PC-3 (cell line): Measurements from ENCODE around the gene CES3. TPM values are rescaled to one million over a fixed set of nuclear protein-coding genes. Genes with fewer than 3 reads are reported as not detected.

Experiments
- ATAC-seq: fragments of 200-7000 bp; cut with Tn5 transposase; 2 replicates; pipeline ENCODE4 v1.9.1; 2020; ENCODE audit warnings: mild to moderate bottlenecking, moderate library complexity
- BruUV-seq: library from RNA; stranded (reverse); fragments of 400-500 nt; replicated peaks from 2 replicates; lab custom pipeline; 2021; lab: Mats Ljungman, UMichigan
- CTCF ChIA-PET: fragments of 300-600 bp; sonication (Branson Sonifier 250); formaldehyde crosslinking; loops from one replicate; lab custom pipeline; 2022; ENCODE audit warnings: antibody characterized with exemption; lab: Charles Lee
- POLR2A ChIA-PET: fragments of 300-600 bp; sonication (Branson Sonifier 250); formaldehyde crosslinking; loops from one replicate; lab custom pipeline; 2022; ENCODE audit warnings: antibody characterized with exemption; ENCODE audit not compliant: unreplicated experiment; lab: Charles Lee
- DNase-seq: peaks from one replicate; pipeline ENCODE4 v3.0.0-alpha.2; 2015
- H2AFZ ChIP-seq: fragments of 300-600 bp; sonication (generic); 2 replicates; pipeline ENCODE4 v1.6.0; 2016; ENCODE audit warnings: antibody characterized with exemption, low read length
- H3F3A ChIP-seq: fragments of 300-600 bp; sonication (generic); one replicate; pipeline ENCODE4 v1.6.0; 2017; ENCODE audit warnings: antibody characterized with exemption, low read length, control low read depth, mild to moderate bottlenecking; ENCODE audit not compliant: unreplicated experiment
- H3K27ac ChIP-seq: fragments of 300-600 bp; sonication (generic); 2 replicates; pipeline ENCODE4 v1.5.1; 2016; ENCODE audit warnings: mild to moderate bottlenecking, low read length
- H3K27me3 ChIP-seq: fragments of 300-600 bp; sonication (generic); 2 replicates; pipeline ENCODE4 v1.6.1; 2016; ENCODE audit warnings: low read length, mixed read lengths
- H3K36me3 ChIP-seq: fragments of 300-600 bp; sonication (generic); 2 replicates; pipeline ENCODE4 v1.6.1; 2016; ENCODE audit warnings: low read depth, mixed run types, low read length, mixed read lengths
- H3K4me1 ChIP-seq: fragments of 300-600 bp; sonication (generic); 2 replicates; pipeline ENCODE4 v1.5.1; 2016; ENCODE audit warnings: low read length; ENCODE audit not compliant: insufficient read depth
- H3K4me2 ChIP-seq: fragments of 300-600 bp; sonication (generic); 2 replicates; pipeline ENCODE4 v1.6.0; 2016; ENCODE audit warnings: low read length
- H3K4me3 ChIP-seq: fragments of 300-600 bp; sonication (generic); 2 replicates; pipeline ENCODE4 v1.5.1; 2016; ENCODE audit warnings: mild to moderate bottlenecking, low read length, mixed read lengths
- H3K79me2 ChIP-seq: fragments of 300-600 bp; sonication (generic); 2 replicates; pipeline ENCODE4 v1.6.1; 2017; ENCODE audit warnings: low read length, mixed read lengths
- H3K9ac ChIP-seq: fragments of 300-600 bp; sonication (generic); 2 replicates; pipeline ENCODE4 v1.6.0; 2016; ENCODE audit warnings: mild to moderate bottlenecking, low read length
- H3K9me2 ChIP-seq: fragments of 300-600 bp; sonication (generic); replicated peaks from 2 replicates; pipeline ENCODE4 v1.6.1; 2016; ENCODE audit warnings: mixed run types, low read length, mixed read lengths
- H3K9me3 ChIP-seq: fragments of 300-600 bp; sonication (generic); 2 replicates; pipeline ENCODE4 v1.6.1; 2016; ENCODE audit warnings: low read length, mixed read lengths
- H4K20me1 ChIP-seq: fragments of 300-600 bp; sonication (generic); 2 replicates; pipeline ENCODE4 v1.6.1; 2016; ENCODE audit warnings: low read length, mixed read lengths
- CTCF ChIP-seq: fragments of 300-600 bp; sonication (generic); conservative IDR thresholded peaks from 2 replicates; pipeline ENCODE4 v1.5.1; 2017; ENCODE audit warnings: antibody characterized with exemption, low read depth, mild to moderate bottlenecking, low read length
- EZH2 ChIP-seq: fragments of 300-600 bp; sonication (generic); IDR thresholded peaks from one replicate; pipeline ENCODE4 v1.6.1; 2017; ENCODE audit warnings: antibody characterized with exemption, mild to moderate bottlenecking, low read length; ENCODE audit not compliant: unreplicated experiment
- EZH2phosphoT487 ChIP-seq: fragments of 300-600 bp; sonication (generic); IDR thresholded peaks from 2 replicates; pipeline ENCODE4 v1.6.1; 2018; ENCODE audit warnings: mild to moderate bottlenecking, antibody characterized with exemption, low read length, borderline replicate concordance
- intact Hi-C: fragments of 100-400 bp; cut with micrococcal nuclease; formaldehyde crosslinking; loops from 2 replicates; pipeline ENCODE4 v1.9.0; 2023
- total RNA-seq: library from RNA; depleted of rRNA; stranded (reverse); fragments of >200 nt; gene quantifications from 2 replicates; pipeline ENCODE4 v1.2.3, GENCODE V29; 2014

Gene CES3
- total RNA-seq, 1 experiment from 2014 or later = 0.26 TPM

- intact Hi-C loops = no loop called here
- H3K9me2 ChIP-seq = no peaks in the 10 kb centered on the region
- H3K27ac ChIP-seq = no peak overlapping the region
- no peaks in the 10 kb centered on the region for H4K20me1 ChIP-seq
- H3K9me3 ChIP-seq = no peaks in the 10 kb centered on the region
- ChIA-PET CTCF (no interaction called here), POLR2A (interaction anchor here (0.7 kb wide), 1 partner anchor 24 kb away, joined by 3 read pairs; no protein-coding TSS in a partner anchor)
- no peak overlapping the region for H3K4me3 ChIP-seq
- DNase-seq = no peak
- no peak overlapping the region for H3K4me2 ChIP-seq
- H3K27me3 ChIP-seq = no peaks in the 10 kb centered on the region
- H3K36me3 ChIP-seq = no peaks in the 10 kb centered on the region
- ATAC-seq = no peak
- TF ChIP-seq EZH2 (no peak), CTCF (no peak), EZH2phosphoT487 (no peak)
- no peak overlapping the region for H3K9ac ChIP-seq
- H3K79me2 ChIP-seq = no peaks in the 10 kb centered on the region
- H3K4me1 ChIP-seq = no peaks in the 10 kb centered on the region
- no peaks in the 10 kb centered on the region for H3F3A ChIP-seq
- H2AFZ ChIP-seq = no peak overlapping the region
- no TSS peak for BruUV-seq
Observed at GRCh38 chr16:66983033-66983432, 22.0 kb downstream of the CES3 start.

- H3K36me3 ChIP-seq = no peaks in the 10 kb centered on the region
- no peaks in the 10 kb centered on the region for H3F3A ChIP-seq
- intact Hi-C loops = no loop called here
- ATAC-seq (no peak), DNase-seq (no peak)
- no peaks in the 10 kb centered on the region for H3K4me1 ChIP-seq
- no TSS peak for BruUV-seq
- H2AFZ ChIP-seq = no peak overlapping the region
- H3K9ac ChIP-seq = no peak overlapping the region
- H3K79me2 ChIP-seq = no peaks in the 10 kb centered on the region
- H3K9me3 ChIP-seq = no peaks in the 10 kb centered on the region
- H3K27me3 ChIP-seq = no peaks in the 10 kb centered on the region
- H3K4me2 ChIP-seq = no peak overlapping the region
- no peaks in the 10 kb centered on the region for H3K9me2 ChIP-seq
- TF ChIP-seq EZH2 (no peak), CTCF (no peak), EZH2phosphoT487 (no peak)
- H4K20me1 ChIP-seq = no peaks in the 10 kb centered on the region
- no peak overlapping the region for H3K27ac ChIP-seq
- CTCF ChIA-PET = no interaction called here
- POLR2A ChIA-PET = no interaction called here
- H3K4me3 ChIP-seq = no peak overlapping the region
Observed at GRCh38 chr16:66984892-66985311, 23.8 kb downstream of the CES3 start.

- ATAC-seq (no peak), DNase-seq (no peak)
- Histone ChIP-seq H3K4me1 (no peaks in the 10 kb centered on the region), H3K4me2 (no peak overlapping the region), H3K79me2 (no peaks in the 10 kb centered on the region), H3K9me3 (no peaks in the 10 kb centered on the region), H3K36me3 (no peaks in the 10 kb centered on the region), H4K20me1 (no peaks in the 10 kb centered on the region), H3K4me3 (no peak overlapping the region), H3K9ac (no peak overlapping the region), H3K27me3 (no peaks in the 10 kb centered on the region), H3F3A (no peaks in the 10 kb centered on the region), H2AFZ (no peak overlapping the region), H3K27ac (no peak overlapping the region), H3K9me2 (no peaks in the 10 kb centered on the region)
- ChIA-PET CTCF (no interaction called here), POLR2A (no interaction called here)
- no peak for TF ChIP-seq EZH2phosphoT487
- no peak for TF ChIP-seq CTCF
- TF ChIP-seq EZH2 = no peak
- intact Hi-C loops = no loop called here
- BruUV-seq = no TSS peak
Observed at GRCh38 chr16:66986559-66986958, 25.5 kb downstream of the CES3 start.
